ENCODE results near the gene SYDE1.

DNA sequence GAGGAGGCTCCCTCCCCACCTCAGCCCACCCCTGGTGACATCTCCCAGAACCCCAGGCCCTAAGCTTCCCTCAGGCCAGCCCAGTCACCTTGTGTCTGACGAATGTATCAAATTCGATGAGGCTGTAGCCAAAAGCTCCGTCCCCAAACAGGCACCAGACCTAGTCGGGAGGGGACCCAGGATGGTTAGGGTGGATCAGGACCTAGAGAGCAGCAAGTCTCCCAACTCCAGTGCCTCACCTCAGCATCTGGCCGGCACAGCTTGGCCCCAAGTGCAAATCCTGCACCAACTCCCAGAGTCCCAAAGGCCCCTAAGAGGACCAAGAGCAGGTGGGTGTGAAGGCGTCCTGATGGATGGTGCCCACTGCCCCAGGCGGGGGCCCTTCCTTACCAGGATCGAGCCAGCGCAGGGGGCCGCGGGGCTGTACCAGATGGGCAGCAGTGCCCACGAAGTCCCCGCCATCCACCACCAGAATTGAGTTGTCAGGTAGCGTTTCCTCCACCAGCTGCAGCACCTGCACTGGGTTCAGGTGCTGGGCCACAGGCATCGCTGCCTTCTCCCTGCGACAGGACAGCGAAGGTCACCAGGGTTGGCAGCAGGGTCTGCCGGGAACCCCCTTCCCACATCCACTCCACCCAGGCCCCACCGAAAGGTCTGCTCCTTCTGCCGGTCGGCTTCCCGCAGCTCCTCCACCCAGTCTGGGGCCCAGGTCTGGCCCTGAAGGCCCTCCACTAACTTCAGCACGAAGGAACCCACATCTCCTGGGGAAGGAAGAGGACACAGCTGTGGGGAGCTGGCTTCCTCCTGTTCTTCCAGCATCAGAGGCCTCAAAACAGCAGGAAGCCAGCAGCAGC, 8.8 kb downstream of the SYDE1 start:
- TF ChIP-seq ZNF138 (CRISPR knock-in tag; conservative IDR thresholded peaks at IDR 0.05): no peak
- TF ChIP-seq CTCF (IDR thresholded peaks at IDR 0.05): no peak
- TF ChIP-seq STAT6 (CRISPR knock-in tag; conservative IDR thresholded peaks at IDR 0.05; ENCODE audit: low read depth): no peak
- no peak for TF ChIP-seq NFATC4 (CRISPR knock-in tag; IDR thresholded peaks at IDR 0.05)
- TF ChIP-seq ZNF281 (CRISPR knock-in tag; IDR thresholded peaks at IDR 0.05): no peak
- TF ChIP-seq ELF4 (CRISPR knock-in tag; IDR thresholded peaks at IDR 0.05; ENCODE audit: low read depth): no peak
